T-cell (primary cell): ENCODE data around the gene OR2V2. TPM values are rescaled to one million over a fixed set of nuclear protein-coding genes. Genes with fewer than 3 reads are reported as not detected.
A peak's percentile ranks its signal among the peaks of the same experiment; 100 is the strongest.
"Not testable (repeated sequence)": the region's sequence is repeated elsewhere in the genome, so short reads cannot be mapped to it uniquely, and the experiment has no call there.

ENCODE experiments used
- ATAC-seq, 4 experiments: fragments of 200-7000 bp in 3 of 4; fragments of 150-1000 bp in 1 of 4; cut with Tn5 transposase; replicated peaks in 1 of 4; 1 replicate in 3 of 4; 2 replicates in 1 of 4; pipeline ENCODE4 v1.10.0; 2021; ENCODE audit warnings: moderate library complexity in 3 of 4, mild to moderate bottlenecking in 2 of 4, moderate number of reproducible peaks in 1 of 4
- CTCF ChIA-PET, 2 donors: fragments of 300-600 bp; sonication (Branson Sonifier 250); formaldehyde crosslinking; loops; one replicate each; lab custom pipeline; 2022; ENCODE audit warnings: antibody characterized with exemption in 2 of 2; lab: Charles Lee
- POLR2A ChIA-PET, 2 donors: fragments of 300-600 bp; sonication (Branson Sonifier 250); formaldehyde crosslinking; loops; one replicate each; lab custom pipeline; 2022; ENCODE audit warnings: antibody characterized with exemption in 2 of 2; lab: Charles Lee
- DNase-seq, 35 experiments: peaks; one replicate each; pipeline versions ENCODE4 v3.0.0 to v3.0.0-alpha.2; 2013 to 2023
- H3K27ac ChIP-seq: one replicate; pipeline ENCODE4 v1.5.1; 2013; ENCODE audit warnings: low read length
- H3K27me3 ChIP-seq, 2 experiments: replicated peaks in 1 of 2; 1 replicate in 1 of 2; 2 replicates in 1 of 2; pipeline versions ENCODE4 v1.6.1 to v1.7.0; 2013; ENCODE audit warnings: low read length in 1 of 2, mixed read lengths in 1 of 2; ENCODE audit not compliant: control insufficient read depth in 2 of 2, insufficient read depth in 2 of 2; ENCODE audit errors: extremely low read depth in 1 of 2
- H3K36me3 ChIP-seq, 2 donors: 1 replicate in 1 of 2; 2 replicates in 1 of 2; pipeline versions ENCODE4 v1.6.1 to v1.7.0; 2013; ENCODE audit warnings: low read length in 1 of 2; ENCODE audit not compliant: control insufficient read depth in 2 of 2, insufficient read depth in 1 of 2; ENCODE audit errors: extremely low read depth in 1 of 2
- H3K4me1 ChIP-seq, 2 experiments: 1 replicate in 1 of 2; 2 replicates in 1 of 2; pipeline versions ENCODE4 v1.6.1 to v1.7.0; 2013; ENCODE audit warnings: low read length in 2 of 2, mixed read lengths in 1 of 2; ENCODE audit not compliant: insufficient read depth in 2 of 2, control insufficient read depth in 1 of 2; ENCODE audit errors: extremely low read depth in 1 of 2
- H3K4me3 ChIP-seq, 2 donors: 1 replicate in 1 of 2; 2 replicates in 1 of 2; pipeline versions ENCODE4 v1.5.1 to v1.7.0; 2013; ENCODE audit warnings: mild to moderate bottlenecking in 2 of 2, low read length in 1 of 2, moderate library complexity in 1 of 2; ENCODE audit not compliant: control insufficient read depth in 1 of 2; ENCODE audit errors: extremely low read depth in 1 of 2
- H3K9me3 ChIP-seq: 2 replicates; pipeline ENCODE4 v1.7.0; 2013
- H3K27ac Mint-ChIP-seq, 2 donors: one replicate each; pipeline ENCODE4 v1.8.0; 2020 to 2021; ENCODE audit warnings: mild to moderate bottlenecking in 2 of 2, mixed read lengths in 2 of 2
- H3K27me3 Mint-ChIP-seq, 2 donors: one replicate each; pipeline ENCODE4 v1.8.0; 2021 to 2022; ENCODE audit warnings: mixed read lengths in 2 of 2
- H3K36me3 Mint-ChIP-seq: one replicate; pipeline ENCODE4 v1.8.0; 2021; ENCODE audit warnings: mixed read lengths
- H3K4me1 Mint-ChIP-seq, 3 donors: one replicate each; pipeline ENCODE4 v1.8.0; 2020 to 2022; ENCODE audit warnings: mixed read lengths in 3 of 3, mild to moderate bottlenecking in 1 of 3
- H3K4me3 Mint-ChIP-seq, 3 donors: one replicate each; pipeline ENCODE4 v1.8.0; 2020 to 2022; ENCODE audit warnings: mild to moderate bottlenecking in 3 of 3, mixed read lengths in 3 of 3, moderate library complexity in 3 of 3
- H3K9me3 Mint-ChIP-seq, 3 donors: one replicate each; pipeline ENCODE4 v1.8.0; 2020 to 2022; ENCODE audit warnings: mixed read lengths in 3 of 3
- WGBS: methylation state at CpG from one replicate; pipeline ENCODE4 v1.1.5; 2013; ENCODE audit warnings: missing lambda C conversion rate; ENCODE audit not compliant: insufficient coverage; 5-methylcytosine and 5-hydroxymethylcytosine counted together
- total RNA-seq, 35 experiments: library from RNA in 6 of 35; stranded (reverse) in 6 of 35; fragments of 120-200 nt in 1 of 35; gene quantifications; one replicate each; pipeline versions ENCODE4 v1.2.1 to v1.2.4 and lab custom pipeline; 2013 to 2026

The OR2V2 gene
- total RNA-seq, 5 donors from 2014 or later (not counting 1 experiment from before 2014, with no cell fraction given), result not detected

GRCh38 chr5:181101030-181101641, 46.2 kb upstream of the OR2V2 start:
- ATAC-seq, H3K4me3 ChIP-seq, H3K4me3 Mint-ChIP-seq, POLR2A ChIA-PET, H3K36me3 Mint-ChIP-seq, DNase-seq, CTCF ChIA-PET, H3K27ac Mint-ChIP-seq, H3K9me3 Mint-ChIP-seq, H3K36me3 ChIP-seq, H3K9me3 ChIP-seq, H3K4me1 ChIP-seq, H3K27ac ChIP-seq: not testable (repeated sequence)
- peaks cover 11 to 36% of the 10 kb centered on the region in 2 experiments for H3K27me3 ChIP-seq
- peaks cover 27 to 39% of the 10 kb centered on the region in 2 donors for H3K27me3 Mint-ChIP-seq
- no CpG with 5 or more reads among the region's 54 CpGs for WGBS
- H3K4me1 Mint-ChIP-seq, result peaks cover 13 to 25% (median 19%) of the 10 kb centered on the region in 3 donors

- H3K27me3 ChIP-seq, result peaks cover 11 to 44% of the 10 kb centered on the region in 2 experiments
- H3K27ac ChIP-seq, ATAC-seq, DNase-seq, H3K27ac Mint-ChIP-seq, H3K36me3 Mint-ChIP-seq, H3K36me3 ChIP-seq, H3K9me3 Mint-ChIP-seq, POLR2A ChIA-PET, H3K9me3 ChIP-seq, CTCF ChIA-PET, H3K4me1 ChIP-seq, H3K4me3 ChIP-seq, H3K4me3 Mint-ChIP-seq: not testable (repeated sequence)
- no CpG with 5 or more reads among the region's 30 CpGs for WGBS
- H3K27me3 Mint-ChIP-seq, result peaks cover 34 to 46% of the 10 kb centered on the region in 2 donors
- H3K4me1 Mint-ChIP-seq, result peaks cover 13 to 25% (median 19%) of the 10 kb centered on the region in 3 donors
These were observed 45.3 kb upstream of the OR2V2 start for GRCh38 chr5:181101930-181102674.

- Histone ChIP-seq H3K27me3 (peaks cover 9 to 54% of the 10 kb centered on the region in 2 experiments), H3K4me3 (peak overlapping the region in 1 of 2 donors; percentile 17)
- H3K27me3 Mint-ChIP-seq, result peaks cover 50 to 61% of the 10 kb centered on the region in 2 donors
- H3K4me3 Mint-ChIP-seq, result peak overlapping the region; percentile 70 to 82 (median 77)
- H3K4me1 ChIP-seq, H3K27ac ChIP-seq, CTCF ChIA-PET, POLR2A ChIA-PET, DNase-seq, H3K36me3 ChIP-seq, H3K9me3 Mint-ChIP-seq, H3K9me3 ChIP-seq, H3K36me3 Mint-ChIP-seq: not testable (repeated sequence)
- H3K4me1 Mint-ChIP-seq, result peaks cover 9 to 22% (median 15%) of the 10 kb centered on the region in 3 donors
- 20% methylated on average over 2 of the region's 5 CpGs for WGBS
- ATAC-seq, result peak in 1 of 4 experiments; percentile 19
- H3K27ac Mint-ChIP-seq, result peak overlapping the region in 1 of 2 donors; percentile 75
These were observed 43.2 kb upstream of the OR2V2 start for GRCh38 chr5:181104259-181104568.

GRCh38 chr5:181104606-181105390, 42.6 kb upstream of the OR2V2 start:
- H3K9me3 Mint-ChIP-seq, H3K4me3 ChIP-seq, ATAC-seq, DNase-seq, H3K36me3 Mint-ChIP-seq, H3K9me3 ChIP-seq, H3K27ac Mint-ChIP-seq, H3K4me1 ChIP-seq, H3K27ac ChIP-seq, CTCF ChIA-PET, H3K36me3 ChIP-seq: not testable (repeated sequence)
- peaks cover 47 to 60% of the 10 kb centered on the region in 2 donors for H3K27me3 Mint-ChIP-seq
- H3K27me3 ChIP-seq, result peaks cover 4 to 54% of the 10 kb centered on the region in 2 experiments
- H3K4me3 Mint-ChIP-seq, result peak overlapping the region in 1 of 3 donors; percentile 82
- WGBS, result 31% methylated on average over 2 of the region's 20 CpGs
- POLR2A ChIA-PET, result interaction anchor here in 1 of 2 donors (0.7 kb wide), 1 partner anchor 55 kb away, joined by 9 read pairs; no protein-coding TSS in a partner anchor
- peaks cover 9 to 16% (median 10%) of the 10 kb centered on the region in 3 donors for H3K4me1 Mint-ChIP-seq

GRCh38 chr5:181105391-181106025, 41.9 kb upstream of the OR2V2 start:
- WGBS, result 96% methylated on average over 3 of the region's 7 CpGs
- ATAC-seq, result no peak
- DNase-seq, result no peak
- ChIA-PET POLR2A (interaction anchor here in 1 of 2 donors (0.7 kb wide), 1 partner anchor 55 kb away, joined by 9 read pairs; no protein-coding TSS in a partner anchor), CTCF (no interaction called here)
- no peak overlapping the region for H3K4me3 ChIP-seq
- peaks cover 2 to 55% of the 10 kb centered on the region in 2 experiments for H3K27me3 ChIP-seq
- H3K27me3 Mint-ChIP-seq, result peaks cover 46 to 60% of the 10 kb centered on the region in 2 donors
- H3K27ac ChIP-seq, result no peak overlapping the region
- H3K4me1 ChIP-seq, result peaks cover 0 to 4% of the 10 kb centered on the region in 2 experiments
- no peaks in the 10 kb centered on the region for H3K36me3 ChIP-seq
- no peaks in the 10 kb centered on the region for H3K9me3 Mint-ChIP-seq
- H3K4me3 Mint-ChIP-seq, result no peak overlapping the region
- H3K27ac Mint-ChIP-seq, result no peak overlapping the region
- peaks cover 6 to 11% (median 9%) of the 10 kb centered on the region in 3 donors for H3K4me1 Mint-ChIP-seq
- no peaks in the 10 kb centered on the region for H3K9me3 ChIP-seq
- no peaks in the 10 kb centered on the region for H3K36me3 Mint-ChIP-seq

GRCh38 chr5:181107699-181108098, 39.7 kb upstream of the OR2V2 start:
- Histone ChIP-seq H3K4me1 (peaks cover 0 to 4% of the 10 kb centered on the region in 2 experiments), H3K9me3 (no peaks in the 10 kb centered on the region), H3K27me3 (peaks cover 2 to 74% of the 10 kb centered on the region in 2 experiments), H3K27ac (no peak overlapping the region), H3K36me3 (no peaks in the 10 kb centered on the region), H3K4me3 (no peak overlapping the region)
- WGBS, result 70% methylated on average over 7 of the region's 9 CpGs
- Mint-ChIP-seq H3K4me3 (no peak overlapping the region), H3K36me3 (no peaks in the 10 kb centered on the region), H3K27ac (no peak overlapping the region), H3K9me3 (no peaks in the 10 kb centered on the region), H3K27me3 (peaks cover 63 to 76% of the 10 kb centered on the region in 2 donors), H3K4me1 (peaks cover 6 to 11% (median 9%) of the 10 kb centered on the region in 3 donors)
- DNase-seq (no peak), ATAC-seq (no peak)
- POLR2A ChIA-PET, result no interaction called here
- CTCF ChIA-PET, result no interaction called here
